Measurements from ENCODE around the gene PC. TPM values are rescaled to one million over a fixed set of nuclear protein-coding genes. Genes with fewer than 3 reads are reported as not detected.
A peak's percentile ranks its signal among the peaks of the same experiment; 100 is the strongest.

The PC gene
- polyA plus RNA-seq, 1 donor (not counting 4 experiments of a cell fraction or from before 2014, with no cell fraction given), result 13.3 TPM

DNA sequence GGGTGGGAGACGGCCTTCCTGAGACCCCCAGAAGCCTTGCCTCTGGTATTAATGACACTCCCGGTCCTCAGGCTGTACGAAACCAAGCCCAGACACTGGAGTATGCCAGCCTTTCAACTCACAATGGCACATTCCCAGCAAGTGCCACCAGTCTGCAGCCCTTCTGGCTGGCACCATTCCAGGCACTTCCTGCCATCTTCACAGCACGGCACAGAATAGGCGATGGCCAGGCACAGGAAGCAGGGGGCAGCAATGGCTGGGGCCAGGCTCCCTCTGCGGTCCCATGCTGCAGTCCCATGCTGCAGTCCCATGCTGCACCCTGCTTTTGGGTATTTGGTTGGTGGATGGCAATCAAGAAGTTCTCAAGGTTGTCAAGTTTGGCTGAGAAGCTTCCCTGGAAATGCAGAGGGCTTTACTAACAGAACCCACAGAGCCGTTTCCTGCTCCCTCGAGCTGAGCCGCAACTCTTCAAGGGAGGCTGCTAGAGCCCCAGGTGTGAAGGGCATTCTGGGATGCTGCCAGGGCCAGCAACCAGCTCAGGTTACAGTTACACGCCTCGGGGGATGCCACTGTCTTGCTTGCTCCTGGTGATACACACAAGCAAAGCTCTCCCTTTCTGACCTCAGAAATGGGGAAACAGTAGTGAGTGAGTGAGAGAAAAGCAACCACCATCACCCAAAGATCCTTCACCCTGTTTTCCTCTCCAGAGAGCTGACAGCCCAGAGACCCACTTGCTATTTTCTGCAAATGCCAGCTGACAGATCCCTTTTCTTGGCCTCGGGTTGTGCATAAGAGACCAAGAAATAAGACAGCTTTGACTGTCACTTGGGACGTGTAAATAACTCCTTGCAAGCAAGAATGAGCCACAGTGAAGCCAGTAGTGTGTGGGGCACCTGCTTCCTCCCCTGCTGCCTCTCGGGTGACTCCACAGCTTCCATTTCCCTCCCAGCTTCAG, 77.4 kb downstream of the PC start:
- H2AFZ ChIP-seq (ENCODE audit: control insufficient read depth, low read length), result no peak overlapping the region
- no peak overlapping the region for H3K4me3 ChIP-seq (ENCODE audit: control insufficient read depth in 2 of 3, extremely low read depth in 1 of 3, insufficient read depth in 2 of 3, low read depth in 1 of 3, low read length in 3 of 3)
- H3K9me1 ChIP-seq (ENCODE audit: control insufficient read depth, extremely low read depth, insufficient read depth, low read length), result peaks cover 6% of the 10 kb centered on the region
- peak overlapping the region; percentile 52 for H3K4me2 ChIP-seq (ENCODE audit: control insufficient read depth, extremely low read depth, insufficient read depth, low read depth, low read length)
- dilution Hi-C loops (cut with MboI; ENCODE audit: extremely low pct_ligation_motif_present, low sequenced_read_pairs), result no loop called here
- no peaks in the 10 kb centered on the region for H3K9me3 ChIP-seq (ENCODE audit: control insufficient read depth, low read depth, low read length)
- TF ChIP-seq EZH2 (IDR thresholded peaks at IDR 0.05; ENCODE audit: low read length), result no peak
- TF ChIP-seq, protein P1, sequence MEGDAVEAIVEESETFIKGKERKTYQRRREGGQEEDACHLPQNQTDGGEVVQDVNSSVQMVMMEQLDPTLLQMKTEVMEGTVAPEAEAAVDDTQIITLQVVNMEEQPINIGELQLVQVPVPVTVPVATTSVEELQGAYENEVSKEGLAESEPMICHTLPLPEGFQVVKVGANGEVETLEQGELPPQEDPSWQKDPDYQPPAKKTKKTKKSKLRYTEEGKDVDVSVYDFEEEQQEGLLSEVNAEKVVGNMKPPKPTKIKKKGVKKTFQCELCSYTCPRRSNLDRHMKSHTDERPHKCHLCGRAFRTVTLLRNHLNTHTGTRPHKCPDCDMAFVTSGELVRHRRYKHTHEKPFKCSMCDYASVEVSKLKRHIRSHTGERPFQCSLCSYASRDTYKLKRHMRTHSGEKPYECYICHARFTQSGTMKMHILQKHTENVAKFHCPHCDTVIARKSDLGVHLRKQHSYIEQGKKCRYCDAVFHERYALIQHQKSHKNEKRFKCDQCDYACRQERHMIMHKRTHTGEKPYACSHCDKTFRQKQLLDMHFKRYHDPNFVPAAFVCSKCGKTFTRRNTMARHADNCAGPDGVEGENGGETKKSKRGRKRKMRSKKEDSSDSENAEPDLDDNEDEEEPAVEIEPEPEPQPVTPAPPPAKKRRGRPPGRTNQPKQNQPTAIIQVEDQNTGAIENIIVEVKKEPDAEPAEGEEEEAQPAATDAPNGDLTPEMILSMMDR (optimal IDR thresholded peaks at IDR 0.05 in 1 of 3, IDR thresholded peaks at IDR 0.05 in 1 of 3, conservative IDR thresholded peaks at IDR 0.05 in 1 of 3; ENCODE audit: extremely low read depth in 1 of 3, insufficient read depth in 2 of 3, low read length in 3 of 3), result no peak
- peaks cover 13% of the 10 kb centered on the region for H3K79me2 ChIP-seq (ENCODE audit: control insufficient read depth, insufficient read depth, low read length)
- peak; percentile 90 for FAIRE-seq
- no peak overlapping the region for H3K9ac ChIP-seq (ENCODE audit: control insufficient read depth, extremely low read depth, insufficient read depth, low read length)
- H4K20me1 ChIP-seq (ENCODE audit: control insufficient read depth, extremely low read depth, insufficient read depth, low read length), result peaks cover 23% of the 10 kb centered on the region
- peaks cover 46% of the 10 kb centered on the region for H3K4me1 ChIP-seq (ENCODE audit: control insufficient read depth, extremely low read depth, insufficient read depth, low read length)
- H3K27ac ChIP-seq (ENCODE audit: control insufficient read depth, insufficient read depth, low read length), result no peak overlapping the region
- peak; percentile 71 for DNase-seq (ENCODE audit: low read depth, low spot score)
- peaks cover 2 to 4% of the 10 kb centered on the region in 2 experiments for H3K36me3 ChIP-seq (ENCODE audit: control insufficient read depth in 2 of 2, extremely low read depth in 1 of 2, insufficient read depth in 2 of 2, low read length in 2 of 2)
- H3K27me3 ChIP-seq (ENCODE audit: control insufficient read depth, extremely low read depth, insufficient read depth, low read length), result no peaks in the 10 kb centered on the region

DNA sequence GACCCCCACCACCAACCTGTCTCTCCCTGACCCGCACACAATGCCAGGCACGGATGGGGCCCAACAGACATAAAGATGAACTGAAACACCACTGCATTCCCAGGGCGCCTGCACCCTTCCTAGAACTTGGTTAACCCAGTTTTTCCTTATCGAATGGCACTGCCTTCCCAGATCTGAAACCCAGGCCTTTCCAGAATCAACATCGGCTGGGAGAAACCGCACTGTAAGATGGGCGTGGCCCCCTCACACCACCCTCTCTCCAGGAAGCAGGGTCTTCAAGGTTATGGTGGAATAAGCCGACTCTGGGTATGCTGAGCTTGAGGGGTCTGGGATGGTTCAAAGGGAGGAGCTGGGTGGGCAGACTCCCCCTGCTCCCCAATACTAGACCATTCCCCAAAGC, 78.2 kb downstream of the PC start:
- no peak overlapping the region for H3K27ac ChIP-seq (ENCODE audit: control insufficient read depth, insufficient read depth, low read length)
- H2AFZ ChIP-seq (ENCODE audit: control insufficient read depth, low read length), result no peak overlapping the region
- H3K9me1 ChIP-seq (ENCODE audit: control insufficient read depth, extremely low read depth, insufficient read depth, low read length), result peaks cover 6% of the 10 kb centered on the region
- no peaks in the 10 kb centered on the region for H3K9me3 ChIP-seq (ENCODE audit: control insufficient read depth, low read depth, low read length)
- H3K36me3 ChIP-seq (ENCODE audit: control insufficient read depth in 2 of 2, extremely low read depth in 1 of 2, insufficient read depth in 2 of 2, low read length in 2 of 2), result peaks cover 2 to 4% of the 10 kb centered on the region in 2 experiments
- no peak for FAIRE-seq
- H3K27me3 ChIP-seq (ENCODE audit: control insufficient read depth, extremely low read depth, insufficient read depth, low read length), result no peaks in the 10 kb centered on the region
- H3K9ac ChIP-seq (ENCODE audit: control insufficient read depth, extremely low read depth, insufficient read depth, low read length), result no peak overlapping the region
- H4K20me1 ChIP-seq (ENCODE audit: control insufficient read depth, extremely low read depth, insufficient read depth, low read length), result peaks cover 23% of the 10 kb centered on the region
- no peak overlapping the region for H3K4me2 ChIP-seq (ENCODE audit: control insufficient read depth, extremely low read depth, insufficient read depth, low read depth, low read length)
- DNase-seq (ENCODE audit: low read depth, low spot score), result no peak
- H3K4me3 ChIP-seq (ENCODE audit: control insufficient read depth in 2 of 3, extremely low read depth in 1 of 3, insufficient read depth in 2 of 3, low read depth in 1 of 3, low read length in 3 of 3), result no peak overlapping the region
- peaks cover 13% of the 10 kb centered on the region for H3K79me2 ChIP-seq (ENCODE audit: control insufficient read depth, insufficient read depth, low read length)
- TF ChIP-seq, protein P1 (optimal IDR thresholded peaks at IDR 0.05 in 1 of 3, IDR thresholded peaks at IDR 0.05 in 1 of 3, conservative IDR thresholded peaks at IDR 0.05 in 1 of 3; ENCODE audit: extremely low read depth in 1 of 3, insufficient read depth in 2 of 3, low read length in 3 of 3), result no peak
- TF ChIP-seq EZH2 (IDR thresholded peaks at IDR 0.05; ENCODE audit: low read length), result no peak
- peaks cover 46% of the 10 kb centered on the region for H3K4me1 ChIP-seq (ENCODE audit: control insufficient read depth, extremely low read depth, insufficient read depth, low read length)
- dilution Hi-C loops (cut with MboI; ENCODE audit: extremely low pct_ligation_motif_present, low sequenced_read_pairs), result no loop called here
